Measurements from ENCODE around the gene DAZL. TPM values are rescaled to one million over a fixed set of nuclear protein-coding genes. Genes with fewer than 3 reads are reported as not detected.

DAZL gene
- polyA plus RNA-seq, 3 donors, result not detected

- H3K27ac Mint-ChIP-seq, result no peak overlapping the region
- no peak for TF ChIP-seq CTCF (IDR thresholded peaks at IDR 0.05)
- no peaks in the 10 kb centered on the region for H3K36me3 Mint-ChIP-seq
- Histone ChIP-seq H3K9ac (ENCODE audit: insufficient read depth, low read length, poor library complexity, severe bottlenecking) (no peak overlapping the region), H3K27ac (ENCODE audit: low read depth in 1 of 2, low read length in 2 of 2) (no peak overlapping the region), H2AFZ (ENCODE audit: insufficient read depth, low read depth, low read length, poor library complexity, severe bottlenecking) (no peak overlapping the region), H3K79me2 (ENCODE audit: insufficient read depth, low read length) (no peaks in the 10 kb centered on the region), H3K4me3 (replicated peaks in 1 of 3; ENCODE audit: low read depth in 2 of 3, low read length in 3 of 3) (no peak overlapping the region), H3K4me2 (replicated peaks; ENCODE audit: extremely low read depth, low read length, poor library complexity, severe bottlenecking) (no peak overlapping the region), H3K27me3 (ENCODE audit: control insufficient read depth in 2 of 2, insufficient read depth in 2 of 2, low read length in 2 of 2) (no peaks in the 10 kb centered on the region), H3K4me1 (ENCODE audit: control insufficient read depth in 1 of 2, insufficient read depth in 2 of 2, low read length in 2 of 2) (no peaks in the 10 kb centered on the region), H3K9me3 (replicated peaks in 1 of 2; ENCODE audit: control insufficient read depth in 1 of 2, insufficient read depth in 1 of 2, low read length in 2 of 2) (no peaks in the 10 kb centered on the region), H4K20me1 (ENCODE audit: insufficient read depth, low read length) (no peaks in the 10 kb centered on the region), H3K36me3 (replicated peaks in 1 of 2; ENCODE audit: control insufficient read depth in 1 of 2, insufficient read depth in 2 of 2, low read length in 2 of 2) (no peaks in the 10 kb centered on the region)
- no peak for DNase-seq
- peaks cover 0 to 3% (median 0%) of the 10 kb centered on the region in 7 donors for H3K9me3 Mint-ChIP-seq
- intact Hi-C loops (cut with micrococcal nuclease), result no loop called here
- WGBS (ENCODE audit: insufficient coverage), result 25% methylated on average over 2 of the region's 2 CpGs
- H3K27me3 Mint-ChIP-seq (ENCODE audit: low read depth in 3 of 3), result no peaks in the 10 kb centered on the region
- H3K4me1 Mint-ChIP-seq, result no peaks in the 10 kb centered on the region
- no peak overlapping the region for H3K4me3 Mint-ChIP-seq
Observed at GRCh38 chr3:16639806-16640205, 34.6 kb upstream of the DAZL start.

- no peak for DNase-seq
- no peaks in the 10 kb centered on the region for H3K79me2 ChIP-seq (ENCODE audit: insufficient read depth, low read length)
- no peak overlapping the region for H2AFZ ChIP-seq (ENCODE audit: insufficient read depth, low read depth, low read length, poor library complexity, severe bottlenecking)
- H3K9me3 ChIP-seq (replicated peaks in 1 of 2; ENCODE audit: control insufficient read depth in 1 of 2, insufficient read depth in 1 of 2, low read length in 2 of 2), result no peaks in the 10 kb centered on the region
- H3K27me3 Mint-ChIP-seq (ENCODE audit: low read depth in 3 of 3), result peaks cover 0 to 2% (median 0%) of the 10 kb centered on the region in 3 donors
- H3K4me1 ChIP-seq (ENCODE audit: control insufficient read depth in 1 of 2, insufficient read depth in 2 of 2, low read length in 2 of 2), result no peaks in the 10 kb centered on the region
- H3K9ac ChIP-seq (ENCODE audit: insufficient read depth, low read length, poor library complexity, severe bottlenecking), result no peak overlapping the region
- no peak for TF ChIP-seq CTCF (IDR thresholded peaks at IDR 0.05)
- H3K4me2 ChIP-seq (replicated peaks; ENCODE audit: extremely low read depth, low read length, poor library complexity, severe bottlenecking), result no peak overlapping the region
- no peaks in the 10 kb centered on the region for H3K36me3 ChIP-seq (replicated peaks in 1 of 2; ENCODE audit: control insufficient read depth in 1 of 2, insufficient read depth in 2 of 2, low read length in 2 of 2)
- peaks cover 0 to 3% (median 0%) of the 10 kb centered on the region in 7 donors for H3K9me3 Mint-ChIP-seq
- no peak overlapping the region for H3K27ac Mint-ChIP-seq
- H3K36me3 Mint-ChIP-seq, result no peaks in the 10 kb centered on the region
- no peaks in the 10 kb centered on the region for H4K20me1 ChIP-seq (ENCODE audit: insufficient read depth, low read length)
- H3K4me3 Mint-ChIP-seq, result no peak overlapping the region
- WGBS (ENCODE audit: insufficient coverage), result 63% methylated on average over 1 of the region's 3 CpGs
- peaks cover 3% of the 10 kb centered on the region for H3K4me1 Mint-ChIP-seq
- intact Hi-C loops (cut with micrococcal nuclease), result no loop called here
- no peak overlapping the region for H3K4me3 ChIP-seq (replicated peaks in 1 of 3; ENCODE audit: low read depth in 2 of 3, low read length in 3 of 3)
- no peaks in the 10 kb centered on the region for H3K27me3 ChIP-seq (ENCODE audit: control insufficient read depth in 2 of 2, insufficient read depth in 2 of 2, low read length in 2 of 2)
- H3K27ac ChIP-seq (ENCODE audit: low read depth in 1 of 2, low read length in 2 of 2), result no peak overlapping the region
Observed at GRCh38 chr3:16633948-16634347, 28.7 kb upstream of the DAZL start.
